ENCODE results near the gene KIFC1.

The KIFC1 gene

DNA sequence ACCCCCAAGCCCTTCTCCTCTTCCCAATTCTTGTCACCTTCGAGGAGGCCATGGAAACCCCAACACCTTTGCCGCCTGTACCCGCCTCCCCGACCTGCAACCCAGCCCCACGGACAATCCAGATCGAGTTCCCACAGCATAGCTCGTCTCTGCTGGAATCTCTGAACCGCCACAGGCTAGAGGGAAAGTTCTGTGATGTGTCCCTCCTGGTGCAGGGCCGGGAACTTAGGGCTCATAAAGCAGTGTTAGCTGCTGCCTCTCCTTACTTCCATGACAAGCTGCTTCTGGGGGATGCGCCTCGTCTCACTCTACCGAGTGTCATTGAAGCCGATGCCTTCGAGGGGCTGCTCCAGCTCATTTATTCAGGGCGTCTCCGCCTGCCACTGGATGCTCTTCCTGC, 63.4 kb downstream of the KIFC1 start:
- H3K27me3 ChIP-seq (ENCODE audit: control insufficient read depth in 1 of 2, insufficient read depth in 1 of 2, low read length in 2 of 2) = no peaks in the 10 kb centered on the region
- no peak for DNase-seq
- peak overlapping the region; percentile 97 for H3K9ac ChIP-seq (ENCODE audit: low read length)
- no peak overlapping the region for H2BK15ac ChIP-seq (ENCODE audit: low read depth, poor library complexity, severe bottlenecking)
- H2BK12ac ChIP-seq (ENCODE audit: low read length in 2 of 2) = no peak overlapping the region
- H3K4me3 ChIP-seq (ENCODE audit: insufficient read depth in 1 of 2, low read depth in 1 of 2, low read length in 2 of 2) = peak overlapping the region; percentile 87 to 99
- peaks cover 7% of the 10 kb centered on the region for H3K4me1 ChIP-seq (ENCODE audit: control insufficient read depth, insufficient read depth, low read depth, low read length)
- H3K36me3 ChIP-seq (ENCODE audit: control insufficient read depth in 1 of 2, insufficient read depth in 2 of 2, low read depth in 1 of 2, low read length in 2 of 2) = peaks cover 24 to 25% of the 10 kb centered on the region in 2 experiments
- no peak overlapping the region for H4K91ac ChIP-seq (ENCODE audit: low read length)
- H2BK5ac ChIP-seq (ENCODE audit: low read depth, low read length, poor library complexity, severe bottlenecking) = no peak overlapping the region
- peaks cover 39% of the 10 kb centered on the region for H3K79me1 ChIP-seq (replicated peaks; ENCODE audit: low read length, poor library complexity, severe bottlenecking)
- peak overlapping the region; percentile 20 for H4K8ac ChIP-seq (ENCODE audit: low read length)
- whole genome bisulfite sequencing = 56% methylated on average over 16 of the region's 16 CpGs
- H3K14ac ChIP-seq (ENCODE audit: low read length in 2 of 2) = no peak overlapping the region
- H2BK120ac ChIP-seq (ENCODE audit: low read depth, low read length) = no peak overlapping the region
- H2AFZ ChIP-seq (ENCODE audit: low read depth, low read length) = peak overlapping the region; percentile 75
- no peak overlapping the region for H3K27ac ChIP-seq (ENCODE audit: low read length, poor library complexity, severe bottlenecking)
- H3K4ac ChIP-seq (ENCODE audit: low read depth in 1 of 2, low read length in 2 of 2) = peak overlapping the region; percentile 3 to 9
- no peak overlapping the region for H3K18ac ChIP-seq (ENCODE audit: low read depth in 1 of 2, low read length in 2 of 2)
- H3K23ac ChIP-seq (ENCODE audit: low read length in 2 of 2) = no peak overlapping the region
- H2AK5ac ChIP-seq (ENCODE audit: low read length, severe bottlenecking) = no peak overlapping the region
- H3K9me3 ChIP-seq (ENCODE audit: control insufficient read depth, low read length) = no peaks in the 10 kb centered on the region
- peak overlapping the region; percentile 96 for H3K4me2 ChIP-seq (ENCODE audit: low read length, poor library complexity, severe bottlenecking)

DNA sequence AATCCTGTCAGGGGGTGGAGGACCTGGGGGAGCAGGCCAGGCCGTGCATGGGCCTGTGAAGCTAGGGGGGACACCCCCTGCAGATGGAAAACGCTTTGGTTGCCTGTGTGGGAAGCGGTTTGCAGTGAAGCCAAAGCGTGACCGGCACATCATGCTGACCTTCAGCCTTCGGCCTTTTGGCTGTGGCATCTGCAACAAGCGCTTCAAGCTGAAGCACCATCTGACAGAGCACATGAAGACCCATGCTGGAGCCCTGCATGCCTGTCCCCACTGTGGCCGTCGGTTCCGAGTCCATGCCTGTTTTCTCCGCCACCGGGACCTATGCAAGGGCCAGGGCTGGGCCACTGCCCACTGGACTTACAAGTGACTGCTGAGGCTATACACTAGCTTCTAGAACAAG, 64.5 kb downstream of the KIFC1 start:
- Histone ChIP-seq H3K23ac (ENCODE audit: low read length in 2 of 2) (no peak overlapping the region), H3K18ac (ENCODE audit: low read depth in 1 of 2, low read length in 2 of 2) (no peak overlapping the region), H3K4me2 (ENCODE audit: low read length, poor library complexity, severe bottlenecking) (no peak overlapping the region), H2BK120ac (ENCODE audit: low read depth, low read length) (no peak overlapping the region), H2AFZ (ENCODE audit: low read depth, low read length) (no peak overlapping the region), H3K9ac (ENCODE audit: low read length) (no peak overlapping the region), H3K4me3 (ENCODE audit: insufficient read depth in 1 of 2, low read depth in 1 of 2, low read length in 2 of 2) (no peak overlapping the region), H3K4me1 (ENCODE audit: control insufficient read depth, insufficient read depth, low read depth, low read length) (peaks cover 7% of the 10 kb centered on the region), H3K36me3 (ENCODE audit: control insufficient read depth in 1 of 2, insufficient read depth in 2 of 2, low read depth in 1 of 2, low read length in 2 of 2) (peaks cover 23 to 25% of the 10 kb centered on the region in 2 experiments), H3K27me3 (ENCODE audit: control insufficient read depth in 1 of 2, insufficient read depth in 1 of 2, low read length in 2 of 2) (no peaks in the 10 kb centered on the region), H3K79me1 (replicated peaks; ENCODE audit: low read length, poor library complexity, severe bottlenecking) (peaks cover 39% of the 10 kb centered on the region), H3K27ac (ENCODE audit: low read length, poor library complexity, severe bottlenecking) (no peak overlapping the region), H2BK15ac (ENCODE audit: low read depth, poor library complexity, severe bottlenecking) (no peak overlapping the region), H3K9me3 (ENCODE audit: control insufficient read depth, low read length) (no peaks in the 10 kb centered on the region), H2AK5ac (ENCODE audit: low read length, severe bottlenecking) (no peak overlapping the region), H2BK12ac (ENCODE audit: low read length in 2 of 2) (no peak overlapping the region), H3K4ac (ENCODE audit: low read depth in 1 of 2, low read length in 2 of 2) (no peak overlapping the region), H4K8ac (ENCODE audit: low read length) (no peak overlapping the region), H4K91ac (ENCODE audit: low read length) (no peak overlapping the region), H3K14ac (ENCODE audit: low read length in 2 of 2) (no peak overlapping the region), H2BK5ac (ENCODE audit: low read depth, low read length, poor library complexity, severe bottlenecking) (no peak overlapping the region)
- WGBS = 97% methylated on average over 12 of the region's 12 CpGs
- DNase-seq = no peak

DNA sequence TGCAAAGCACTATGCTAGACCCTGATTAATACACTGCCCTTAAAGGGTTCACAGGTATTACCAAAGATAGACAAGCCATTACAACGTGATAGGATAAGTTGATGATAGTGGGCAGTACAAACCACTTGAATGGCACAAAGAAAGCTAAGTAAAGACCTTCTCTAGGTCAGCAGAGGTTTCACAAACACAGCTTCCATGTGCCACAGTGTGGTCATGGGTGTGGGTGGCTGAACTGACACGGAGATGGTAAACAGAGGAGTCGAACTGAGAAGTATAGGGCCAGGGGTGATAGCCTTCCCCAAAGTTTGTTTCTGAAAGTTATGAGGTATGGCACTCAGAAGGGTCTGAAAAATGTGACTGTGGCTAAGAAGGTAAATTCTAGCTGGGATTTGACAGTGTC, 67.1 kb downstream of the KIFC1 start:
- Histone ChIP-seq H3K23ac (ENCODE audit: low read length in 2 of 2) (no peak overlapping the region), H3K36me3 (ENCODE audit: control insufficient read depth in 1 of 2, insufficient read depth in 2 of 2, low read depth in 1 of 2, low read length in 2 of 2) (peaks cover 10 to 20% of the 10 kb centered on the region in 2 experiments), H3K9me3 (ENCODE audit: control insufficient read depth, low read length) (no peaks in the 10 kb centered on the region), H2BK120ac (ENCODE audit: low read depth, low read length) (no peak overlapping the region), H3K4ac (ENCODE audit: low read depth in 1 of 2, low read length in 2 of 2) (no peak overlapping the region), H3K14ac (ENCODE audit: low read length in 2 of 2) (no peak overlapping the region), H2AFZ (ENCODE audit: low read depth, low read length) (no peak overlapping the region), H3K4me3 (ENCODE audit: insufficient read depth in 1 of 2, low read depth in 1 of 2, low read length in 2 of 2) (no peak overlapping the region), H2BK15ac (ENCODE audit: low read depth, poor library complexity, severe bottlenecking) (no peak overlapping the region), H3K4me2 (ENCODE audit: low read length, poor library complexity, severe bottlenecking) (no peak overlapping the region), H3K27me3 (ENCODE audit: control insufficient read depth in 1 of 2, insufficient read depth in 1 of 2, low read length in 2 of 2) (peaks cover 0 to 2% of the 10 kb centered on the region in 2 experiments), H4K91ac (ENCODE audit: low read length) (no peak overlapping the region), H3K27ac (ENCODE audit: low read length, poor library complexity, severe bottlenecking) (no peak overlapping the region), H2BK5ac (ENCODE audit: low read depth, low read length, poor library complexity, severe bottlenecking) (no peak overlapping the region), H3K18ac (ENCODE audit: low read depth in 1 of 2, low read length in 2 of 2) (no peak overlapping the region), H3K9ac (ENCODE audit: low read length) (no peak overlapping the region), H2AK5ac (ENCODE audit: low read length, severe bottlenecking) (no peak overlapping the region), H3K79me1 (replicated peaks; ENCODE audit: low read length, poor library complexity, severe bottlenecking) (peaks cover 27% of the 10 kb centered on the region), H2BK12ac (ENCODE audit: low read length in 2 of 2) (no peak overlapping the region), H4K8ac (ENCODE audit: low read length) (no peak overlapping the region), H3K4me1 (ENCODE audit: control insufficient read depth, insufficient read depth, low read depth, low read length) (peaks cover 5% of the 10 kb centered on the region)
- no peak for DNase-seq
- 75% methylated on average over 3 of the region's 3 CpGs for WGBS

DNA sequence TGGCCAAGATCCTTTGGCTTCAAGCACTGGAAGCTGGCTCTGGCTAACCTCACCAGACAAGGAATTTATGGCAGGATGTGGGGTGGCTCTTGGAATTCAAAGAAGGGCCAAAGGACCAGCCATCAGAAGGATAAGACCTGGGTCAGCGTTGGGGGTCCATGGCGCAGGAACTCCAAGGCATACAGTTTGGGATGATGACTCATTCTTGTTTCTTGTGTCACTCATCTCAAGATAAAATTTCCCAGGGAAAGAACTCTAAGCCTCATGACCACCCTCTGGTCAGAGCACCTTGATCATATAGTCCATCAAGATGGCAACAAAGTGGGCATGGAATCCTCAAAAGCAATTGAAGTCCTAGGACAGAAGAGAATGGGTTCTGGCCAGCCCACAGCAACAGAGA, 67.6 kb downstream of the KIFC1 start:
- Histone ChIP-seq H2AK5ac (ENCODE audit: low read length, severe bottlenecking) (no peak overlapping the region), H3K14ac (ENCODE audit: low read length in 2 of 2) (no peak overlapping the region), H3K36me3 (ENCODE audit: control insufficient read depth in 1 of 2, insufficient read depth in 2 of 2, low read depth in 1 of 2, low read length in 2 of 2) (peaks cover 10 to 20% of the 10 kb centered on the region in 2 experiments), H3K4me3 (ENCODE audit: insufficient read depth in 1 of 2, low read depth in 1 of 2, low read length in 2 of 2) (no peak overlapping the region), H4K8ac (ENCODE audit: low read length) (no peak overlapping the region), H2BK15ac (ENCODE audit: low read depth, poor library complexity, severe bottlenecking) (no peak overlapping the region), H2AFZ (ENCODE audit: low read depth, low read length) (no peak overlapping the region), H3K27ac (ENCODE audit: low read length, poor library complexity, severe bottlenecking) (no peak overlapping the region), H3K79me1 (replicated peaks; ENCODE audit: low read length, poor library complexity, severe bottlenecking) (peaks cover 24% of the 10 kb centered on the region), H3K4ac (ENCODE audit: low read depth in 1 of 2, low read length in 2 of 2) (no peak overlapping the region), H3K9me3 (ENCODE audit: control insufficient read depth, low read length) (no peaks in the 10 kb centered on the region), H3K27me3 (ENCODE audit: control insufficient read depth in 1 of 2, insufficient read depth in 1 of 2, low read length in 2 of 2) (peaks cover 0 to 2% of the 10 kb centered on the region in 2 experiments), H2BK120ac (ENCODE audit: low read depth, low read length) (no peak overlapping the region), H3K4me1 (ENCODE audit: control insufficient read depth, insufficient read depth, low read depth, low read length) (peaks cover 5% of the 10 kb centered on the region), H3K23ac (ENCODE audit: low read length in 2 of 2) (no peak overlapping the region), H2BK12ac (ENCODE audit: low read length in 2 of 2) (no peak overlapping the region), H3K4me2 (ENCODE audit: low read length, poor library complexity, severe bottlenecking) (no peak overlapping the region), H3K9ac (ENCODE audit: low read length) (no peak overlapping the region), H3K18ac (ENCODE audit: low read depth in 1 of 2, low read length in 2 of 2) (no peak overlapping the region), H4K91ac (ENCODE audit: low read length) (no peak overlapping the region), H2BK5ac (ENCODE audit: low read depth, low read length, poor library complexity, severe bottlenecking) (no peak overlapping the region)
- no peak for DNase-seq
- WGBS = 75% methylated on average over 2 of the region's 2 CpGs

Data from mesenchymal stem cell (in vitro differentiated cells and primary cell).